HPDE6-E6E7 (cell line): ENCODE data around the gene VAMP3.

ENCODE experiments used
- DNase-seq: peaks from one replicate; pipeline ENCODE4 v3.0.0; 2011; ENCODE audit warnings: missing footprints; ENCODE audit errors: extremely low spot score

VAMP3 gene, protein sequence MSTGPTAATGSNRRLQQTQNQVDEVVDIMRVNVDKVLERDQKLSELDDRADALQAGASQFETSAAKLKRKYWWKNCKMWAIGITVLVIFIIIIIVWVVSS

GRCh38 chr1:7770997-7771822 lies at the start of gene VAMP3:
Gene VAMP3, plus strand, starts transcription at chr1:7771296. Its CDS starts 88 bp downstream, at chr1:7771384.
- DNase-seq, result peak; percentile 85

DNA sequence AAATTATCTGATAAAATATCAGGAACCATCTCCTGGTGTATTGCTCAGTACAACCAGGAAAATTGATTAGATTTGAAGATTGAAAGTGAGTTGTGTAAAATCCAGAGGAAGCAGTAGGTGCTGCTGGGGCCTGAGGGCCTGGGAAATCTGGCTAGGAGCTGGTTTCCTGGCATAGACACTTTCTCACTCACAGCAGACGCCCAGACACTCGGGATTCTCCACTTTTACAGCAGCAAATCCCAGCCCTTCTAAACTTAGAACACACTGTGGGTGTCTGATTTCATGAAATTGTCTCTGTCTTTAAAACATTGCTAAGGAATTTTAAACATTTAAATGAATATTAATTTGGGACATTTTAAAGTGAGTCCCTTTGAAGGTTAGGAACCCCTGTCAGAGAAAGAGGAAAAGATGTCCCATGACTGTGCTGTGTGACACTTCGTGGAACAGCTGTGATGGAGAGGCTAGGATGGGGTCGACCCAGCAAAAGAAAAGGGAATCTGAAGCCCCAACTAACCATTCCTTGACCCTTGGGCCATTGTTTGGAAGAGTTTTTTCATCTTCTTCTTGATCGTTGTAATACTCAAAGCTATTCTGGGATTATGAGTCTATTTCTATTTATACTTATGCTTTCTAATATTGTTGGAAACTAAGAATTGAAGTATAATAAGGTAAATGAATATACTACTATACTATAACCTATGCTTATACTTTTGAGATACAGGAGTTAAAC lies 49.0 kb upstream of the VAMP3 start:
- DNase-seq, result no peak

GRCh38 chr1:7722670-7723012 lies 48.5 kb upstream of the VAMP3 start:
- no peak for DNase-seq

- no peak for DNase-seq
Measured at GRCh38 chr1:7726623-7727022, 44.5 kb upstream of the VAMP3 start.

GRCh38 chr1:7727809-7728471 lies 43.2 kb upstream of the VAMP3 start:
- no peak for DNase-seq

- DNase-seq, result no peak
Measured at GRCh38 chr1:7729761-7730160, 41.3 kb upstream of the VAMP3 start.

- no peak for DNase-seq
Measured at GRCh38 chr1:7732331-7732730, 38.8 kb upstream of the VAMP3 start.

DNA sequence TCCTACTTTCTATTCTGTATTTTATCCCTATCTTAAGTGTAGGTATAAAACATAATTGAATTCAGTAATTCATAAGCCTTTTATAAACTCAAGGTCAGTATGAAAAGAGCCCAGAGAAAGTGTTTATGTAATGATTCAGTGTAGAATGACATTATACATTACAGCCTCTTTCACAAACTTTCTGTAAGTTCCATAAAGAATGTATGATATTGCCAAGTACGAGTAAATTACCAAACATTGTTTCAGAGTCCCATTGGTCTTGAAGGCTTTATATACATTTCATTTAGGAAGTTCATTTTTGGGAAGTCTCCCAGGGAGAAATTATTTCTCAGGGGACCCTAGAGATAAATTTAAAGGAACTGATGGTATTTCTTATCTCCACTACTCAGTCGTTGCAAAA lies 37.8 kb upstream of the VAMP3 start:
- DNase-seq, result no peak

DNA sequence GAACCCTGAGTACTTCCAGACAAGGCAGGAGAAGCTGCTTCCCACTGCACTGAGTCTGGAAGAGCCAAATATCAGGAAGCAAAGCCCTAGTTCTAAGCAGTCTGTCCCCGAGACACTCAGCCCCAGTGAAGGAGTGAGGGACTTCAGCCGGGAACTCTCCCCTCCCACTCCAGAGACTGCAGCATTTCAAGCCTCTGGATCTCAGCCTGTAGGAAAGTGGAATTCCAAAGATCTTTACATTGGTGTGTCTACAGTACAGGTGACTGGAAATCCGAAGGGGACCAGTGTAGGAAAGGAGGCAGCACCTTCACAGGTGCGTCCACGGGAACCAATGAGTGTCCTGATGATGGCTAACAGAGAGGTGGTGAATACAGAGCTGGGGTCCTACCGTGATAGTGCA lies 33.1 kb upstream of the VAMP3 start:
- DNase-seq, result no peak

GRCh38 chr1:7743346-7743745 lies 27.8 kb upstream of the VAMP3 start:
- DNase-seq, result no peak

- DNase-seq, result no peak
Measured at GRCh38 chr1:7744882-7745281, 26.2 kb upstream of the VAMP3 start.

DNA sequence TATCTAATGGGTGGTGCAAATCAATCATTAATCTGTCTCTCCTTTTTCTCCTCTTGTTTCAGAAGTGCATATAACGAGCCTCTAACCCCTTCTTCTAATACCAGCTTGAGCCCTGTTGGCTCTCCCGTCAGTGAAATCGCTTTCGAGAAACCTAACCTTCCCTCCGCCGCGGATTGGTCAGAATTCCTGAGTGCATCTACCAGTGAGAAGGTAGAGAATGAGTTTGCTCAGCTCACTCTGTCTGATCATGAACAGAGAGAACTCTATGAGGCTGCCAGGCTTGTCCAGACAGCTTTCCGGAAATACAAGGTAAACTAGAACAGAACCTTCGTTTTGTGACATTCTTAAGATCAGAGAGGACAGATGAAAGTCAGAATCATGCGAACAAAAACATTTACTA lies 25.3 kb upstream of the VAMP3 start:
- DNase-seq, result peak; percentile 81

- DNase-seq, result no peak
Measured at GRCh38 chr1:7747605-7748004, 23.5 kb upstream of the VAMP3 start.

DNA sequence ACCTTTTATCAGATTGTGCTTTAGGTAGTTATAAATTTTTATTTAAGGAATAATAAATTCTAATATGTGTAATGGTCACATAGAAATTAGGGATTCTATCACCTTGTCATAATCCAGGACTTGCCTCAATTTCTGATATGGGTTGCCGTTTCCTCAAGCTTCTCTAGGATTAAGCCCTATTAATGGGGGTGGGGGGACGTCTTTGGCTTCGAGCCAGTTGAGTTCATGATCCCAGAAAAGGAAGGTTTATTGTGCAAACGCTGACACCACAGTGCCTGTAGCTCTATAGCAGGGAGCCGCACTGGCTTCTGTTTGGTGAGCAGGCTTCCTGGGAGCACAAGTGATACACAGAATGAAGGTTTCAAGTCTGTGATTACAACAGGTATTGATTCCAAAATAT lies 22.0 kb upstream of the VAMP3 start:
- no peak for DNase-seq

- DNase-seq, result no peak
Measured at GRCh38 chr1:7751174-7751573, 19.9 kb upstream of the VAMP3 start.

DNA sequence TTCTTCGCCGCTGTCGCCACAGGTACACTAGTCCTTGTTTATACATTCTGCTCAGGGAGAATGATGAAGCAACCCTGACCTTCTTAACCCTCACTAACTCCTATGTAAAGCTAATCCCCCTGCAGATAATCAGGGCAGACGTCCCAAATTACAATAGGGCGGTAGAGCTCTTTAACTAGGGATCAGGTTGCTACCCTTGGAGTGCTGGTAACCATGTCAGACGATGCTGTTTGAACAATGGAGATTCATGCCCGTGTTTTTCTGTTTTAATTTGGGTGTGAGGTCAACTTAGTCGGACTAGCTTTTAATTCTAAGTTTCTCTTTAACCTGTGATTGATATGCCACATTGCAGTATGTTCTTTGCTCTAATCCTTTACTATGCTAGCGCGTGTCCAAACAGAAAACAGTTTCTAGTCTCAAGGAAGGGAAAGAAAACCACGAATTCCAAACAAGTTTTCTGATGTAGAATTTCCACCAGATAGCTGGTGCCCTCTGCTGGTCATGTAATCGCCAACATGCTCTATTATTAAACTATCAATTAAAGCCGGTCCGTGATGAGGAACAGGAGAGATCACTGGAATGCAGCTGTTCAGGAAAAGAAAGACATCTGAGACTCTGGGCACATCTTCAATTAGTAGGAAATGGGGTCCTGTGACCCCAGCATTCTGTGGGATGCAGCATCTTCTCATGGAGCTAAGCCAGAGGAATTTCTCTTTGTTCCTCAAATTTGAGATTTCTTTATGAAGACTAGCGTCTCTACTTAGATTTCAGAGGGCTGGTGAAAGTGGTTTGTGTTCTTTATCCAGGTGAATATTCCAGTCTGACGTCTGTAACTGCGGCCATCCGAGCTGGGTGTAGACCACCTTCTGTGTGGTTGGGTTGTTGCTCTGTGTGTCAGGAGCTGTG lies 18.3 kb upstream of the VAMP3 start:
- DNase-seq, result peak; percentile 31

GRCh38 chr1:7753641-7754040 lies 17.5 kb upstream of the VAMP3 start:
- no peak for DNase-seq

GRCh38 chr1:7754234-7754633 lies 16.9 kb upstream of the VAMP3 start:
- no peak for DNase-seq

GRCh38 chr1:7755448-7755847 lies 15.6 kb upstream of the VAMP3 start:
- no peak for DNase-seq

GRCh38 chr1:7760245-7760644 lies 10.9 kb upstream of the VAMP3 start:
- no peak for DNase-seq

- no peak for DNase-seq
Measured at GRCh38 chr1:7761103-7761502, 10.0 kb upstream of the VAMP3 start.

GRCh38 chr1:7767176-7767575 lies 3.9 kb upstream of the VAMP3 start:
- DNase-seq, result no peak
